Stomach (tissue), 4 donors: ENCODE measurements around the gene HGD.

Experiments
- POLR2A ChIP-seq, 4 donors: fragments of 450-650 bp; IDR thresholded peaks; one replicate each; pipeline ENCODE4 v1.6.1; 2016; ENCODE audit warnings: antibody characterized with exemption in 4 of 4, control low read depth in 2 of 4, mild to moderate bottlenecking in 1 of 4, moderate library complexity in 1 of 4
- TF ChIP-seq, protein P1 (sequence below), 7 experiments: fragments of 450-650 bp in 4 of 7; fragments of 200-600 bp in 3 of 7; sonication (generic) in 3 of 7; IDR thresholded peaks; one replicate each; pipeline ENCODE4 v1.5.1; 2016 to 2019; ENCODE audit warnings: antibody characterized with exemption in 7 of 7, control low read depth in 2 of 7, mild to moderate bottlenecking in 1 of 7

DNA sequence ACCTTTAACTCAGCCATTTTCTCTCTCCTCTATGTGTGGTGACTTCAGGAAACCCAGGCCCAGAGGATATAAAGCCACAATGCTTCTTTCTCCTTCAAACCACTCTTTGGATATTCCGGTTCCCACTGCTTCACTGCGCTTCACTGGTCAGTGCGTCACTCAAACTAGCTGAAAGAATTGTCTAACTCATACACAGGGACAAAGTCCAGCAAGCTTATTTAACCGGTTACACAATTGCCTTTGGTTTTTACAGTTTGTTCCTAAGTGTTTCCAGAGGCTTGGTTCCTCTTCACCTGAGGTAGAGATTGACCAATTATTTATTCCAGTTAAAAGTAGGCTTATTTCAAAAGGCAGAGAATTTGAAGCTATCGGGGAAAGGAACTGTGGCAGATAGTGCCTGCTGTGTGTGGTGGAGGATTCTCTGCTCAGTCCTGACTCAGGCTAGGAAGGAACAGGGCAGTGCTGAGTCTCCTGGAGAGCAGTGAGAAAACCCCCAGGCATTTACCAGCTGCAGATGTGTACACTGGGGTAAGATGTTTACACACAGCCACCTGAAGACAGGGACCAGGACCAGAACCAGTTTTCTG, at the start of gene HGD:
- peak in 2 of 4 donors; percentile 11 to 22 for TF ChIP-seq POLR2A (IDR thresholded peaks at IDR 0.05)
- TF ChIP-seq, protein P1, sequence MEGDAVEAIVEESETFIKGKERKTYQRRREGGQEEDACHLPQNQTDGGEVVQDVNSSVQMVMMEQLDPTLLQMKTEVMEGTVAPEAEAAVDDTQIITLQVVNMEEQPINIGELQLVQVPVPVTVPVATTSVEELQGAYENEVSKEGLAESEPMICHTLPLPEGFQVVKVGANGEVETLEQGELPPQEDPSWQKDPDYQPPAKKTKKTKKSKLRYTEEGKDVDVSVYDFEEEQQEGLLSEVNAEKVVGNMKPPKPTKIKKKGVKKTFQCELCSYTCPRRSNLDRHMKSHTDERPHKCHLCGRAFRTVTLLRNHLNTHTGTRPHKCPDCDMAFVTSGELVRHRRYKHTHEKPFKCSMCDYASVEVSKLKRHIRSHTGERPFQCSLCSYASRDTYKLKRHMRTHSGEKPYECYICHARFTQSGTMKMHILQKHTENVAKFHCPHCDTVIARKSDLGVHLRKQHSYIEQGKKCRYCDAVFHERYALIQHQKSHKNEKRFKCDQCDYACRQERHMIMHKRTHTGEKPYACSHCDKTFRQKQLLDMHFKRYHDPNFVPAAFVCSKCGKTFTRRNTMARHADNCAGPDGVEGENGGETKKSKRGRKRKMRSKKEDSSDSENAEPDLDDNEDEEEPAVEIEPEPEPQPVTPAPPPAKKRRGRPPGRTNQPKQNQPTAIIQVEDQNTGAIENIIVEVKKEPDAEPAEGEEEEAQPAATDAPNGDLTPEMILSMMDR (IDR thresholded peaks at IDR 0.05), result no peak
